ENCODE results near the gene SPDYC.
"Not testable (repeated sequence)": the region's sequence is repeated elsewhere in the genome, so short reads cannot be mapped to it uniquely, and the experiment has no call there.

The SPDYC gene

GRCh38 chr11:65174571-65175010, 4.6 kb downstream of the SPDYC start:
- not testable (repeated sequence) for DNase-seq

- peak; percentile 56 for DNase-seq
Measured at GRCh38 chr11:65180877-65181568, 11.0 kb downstream of the SPDYC start.

DNA sequence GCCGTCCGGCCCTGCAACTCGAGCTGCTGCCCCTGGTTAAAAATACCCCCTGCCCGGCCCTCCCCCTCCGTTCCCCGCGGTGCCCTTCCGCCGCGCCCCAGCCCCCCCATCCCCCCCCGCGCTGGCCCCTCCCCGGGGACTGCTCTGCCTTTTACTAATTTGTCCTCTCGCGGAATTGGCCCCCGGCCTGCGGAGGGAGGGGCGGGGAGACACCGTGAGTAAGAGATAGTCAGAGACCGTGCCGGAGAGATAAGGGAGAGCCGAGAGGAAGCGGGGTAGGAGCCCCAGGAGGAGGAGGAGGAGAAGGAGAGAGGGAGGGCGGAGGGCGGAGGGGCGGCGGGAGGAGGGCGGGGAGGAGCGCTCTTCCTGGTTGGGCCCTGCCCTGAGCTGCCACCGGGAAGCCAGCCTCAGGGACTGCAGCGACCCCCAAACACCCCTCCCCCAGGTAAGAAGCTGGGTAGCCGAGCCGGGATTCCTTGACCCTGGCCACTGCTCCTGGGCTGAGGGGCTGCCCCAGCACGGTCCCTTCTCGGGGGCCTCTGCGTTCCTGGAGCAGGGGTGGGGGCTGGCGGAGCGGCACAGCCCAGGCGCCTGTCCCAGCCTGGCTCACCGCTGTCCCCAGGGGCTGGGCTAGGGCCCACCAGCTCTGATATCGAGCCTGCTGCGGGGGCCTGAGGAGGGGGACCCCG, 11.7 kb downstream of the SPDYC start, which contains the start of gene CAPN1:
Gene CAPN1 (plus strand): TSS at position 360 of the 689 bp plus-strand sequence. CDS start 774 bp downstream, outside the sequence.
- peak; percentile 63 for DNase-seq

DNA sequence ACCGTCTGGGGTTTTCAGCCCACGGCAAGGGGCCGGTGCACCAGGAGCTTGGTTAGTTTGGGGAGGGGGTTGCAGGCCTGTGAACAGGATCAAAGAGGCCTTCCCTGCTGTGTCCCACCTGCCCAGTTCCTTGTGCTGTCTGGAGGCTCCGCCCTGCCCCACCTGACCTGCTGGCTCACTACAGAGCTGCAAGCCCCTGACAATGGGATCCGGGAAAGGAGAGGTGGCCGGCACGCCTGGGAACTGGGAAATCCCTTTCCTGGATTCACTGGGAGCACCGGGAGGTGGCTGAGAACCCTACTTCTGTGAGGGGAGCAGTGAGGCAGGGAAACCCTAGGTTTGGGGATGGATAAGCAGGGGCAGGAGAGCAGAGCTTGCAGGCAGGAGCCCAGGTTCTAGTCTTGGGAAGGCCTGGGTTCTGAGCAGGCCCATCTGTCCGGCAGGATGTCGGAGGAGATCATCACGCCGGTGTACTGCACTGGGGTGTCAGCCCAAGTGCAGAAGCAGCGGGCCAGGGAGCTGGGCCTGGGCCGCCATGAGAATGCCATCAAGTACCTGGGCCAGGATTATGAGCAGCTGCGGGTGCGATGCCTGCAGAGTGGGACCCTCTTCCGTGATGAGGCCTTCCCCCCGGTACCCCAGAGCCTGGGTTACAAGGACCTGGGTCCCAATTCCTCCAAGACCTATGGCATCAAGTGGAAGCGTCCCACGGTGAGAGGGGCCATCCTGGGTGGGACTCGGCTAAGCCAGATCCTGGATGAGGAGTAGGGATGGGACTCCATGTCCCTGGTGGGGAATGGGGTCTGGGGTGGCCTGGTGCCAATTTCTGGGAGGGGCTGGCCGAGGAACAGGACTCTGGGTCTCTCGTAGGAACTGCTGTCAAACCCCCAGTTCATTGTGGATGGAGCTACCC, 12.5 kb downstream of the SPDYC start:
- DNase-seq, result peak; percentile 52

GRCh38 chr11:65183201-65183891, 13.3 kb downstream of the SPDYC start:
- no peak for DNase-seq

GRCh38 chr11:65184146-65184545, 14.1 kb downstream of the SPDYC start:
- no peak for DNase-seq

- DNase-seq, result no peak
Measured at GRCh38 chr11:65185171-65185570, 15.1 kb downstream of the SPDYC start.

DNA sequence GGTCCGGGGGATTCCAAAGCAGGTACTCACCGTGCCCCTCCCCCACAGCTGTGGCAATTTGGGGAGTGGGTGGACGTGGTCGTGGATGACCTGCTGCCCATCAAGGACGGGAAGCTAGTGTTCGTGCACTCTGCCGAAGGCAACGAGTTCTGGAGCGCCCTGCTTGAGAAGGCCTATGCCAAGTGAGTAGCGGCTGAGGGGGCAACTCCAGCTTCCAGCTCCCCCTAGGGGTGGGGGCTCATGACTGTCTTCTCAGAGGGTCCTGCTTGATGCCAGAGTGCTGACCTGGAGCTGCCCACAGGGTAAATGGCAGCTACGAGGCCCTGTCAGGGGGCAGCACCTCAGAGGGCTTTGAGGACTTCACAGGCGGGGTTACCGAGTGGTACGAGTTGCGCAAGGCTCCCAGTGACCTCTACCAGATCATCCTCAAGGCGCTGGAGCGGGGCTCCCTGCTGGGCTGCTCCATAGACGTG, 15.9 kb downstream of the SPDYC start:
- DNase-seq, result no peak

DNA sequence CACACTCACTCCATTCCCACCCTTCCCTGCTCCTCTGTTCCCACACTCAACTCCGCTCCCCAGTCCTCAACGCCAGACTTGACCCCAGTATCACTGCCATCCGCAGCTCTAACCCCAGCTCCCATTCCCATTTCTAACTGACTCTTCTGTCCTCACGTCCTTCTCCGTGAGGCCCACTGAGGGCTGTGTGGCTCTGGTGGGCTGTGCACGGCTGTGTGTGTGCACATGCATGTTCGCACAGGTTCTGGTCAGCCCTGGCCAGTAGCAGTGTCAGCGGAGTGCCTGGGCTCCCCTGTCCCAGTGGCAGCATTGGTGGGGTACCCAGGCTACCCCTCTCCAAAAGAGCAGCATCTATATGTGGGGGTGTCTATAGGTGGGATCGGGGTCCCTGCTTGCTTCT, 16.7 kb downstream of the SPDYC start:
- no peak for DNase-seq

- DNase-seq, result no peak
Measured at GRCh38 chr11:65187146-65187675, 17.2 kb downstream of the SPDYC start.

- DNase-seq, result no peak
Measured at GRCh38 chr11:65187971-65188461, 18.0 kb downstream of the SPDYC start.

GRCh38 chr11:65188486-65188885, 18.5 kb downstream of the SPDYC start:
- DNase-seq, result no peak

GRCh38 chr11:65189191-65189590, 19.2 kb downstream of the SPDYC start:
- DNase-seq, result no peak

GRCh38 chr11:65194564-65194963, 24.5 kb downstream of the SPDYC start:
- no peak for DNase-seq

GRCh38 chr11:65204143-65204542, 34.1 kb downstream of the SPDYC start:
- DNase-seq, result no peak

GRCh38 chr11:65204646-65205601, 34.9 kb downstream of the SPDYC start:
- DNase-seq, result peak; percentile 7

DNA sequence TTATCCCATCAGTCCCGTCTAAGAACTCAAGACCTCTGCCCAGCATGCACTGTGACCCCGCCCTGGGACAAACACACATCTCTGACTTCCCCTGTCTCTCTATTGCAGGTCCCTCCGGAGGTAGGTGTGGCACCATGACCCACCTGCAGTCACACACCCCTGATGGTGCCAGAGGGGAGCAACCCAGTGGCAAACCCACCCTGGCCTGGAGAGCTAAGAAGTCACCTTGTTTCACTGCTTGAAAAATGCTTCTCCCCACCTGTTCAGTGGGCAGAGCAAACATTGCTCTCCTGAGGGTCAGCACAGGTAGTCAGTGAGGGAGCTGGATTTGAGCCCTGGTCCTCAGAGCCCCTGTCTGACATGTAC, 35.6 kb downstream of the SPDYC start:
- no peak for DNase-seq

GRCh38 chr11:65206441-65206841, 36.4 kb downstream of the SPDYC start:
- no peak for DNase-seq

- DNase-seq, result no peak
Measured at GRCh38 chr11:65206901-65207300, 36.9 kb downstream of the SPDYC start.

DNA sequence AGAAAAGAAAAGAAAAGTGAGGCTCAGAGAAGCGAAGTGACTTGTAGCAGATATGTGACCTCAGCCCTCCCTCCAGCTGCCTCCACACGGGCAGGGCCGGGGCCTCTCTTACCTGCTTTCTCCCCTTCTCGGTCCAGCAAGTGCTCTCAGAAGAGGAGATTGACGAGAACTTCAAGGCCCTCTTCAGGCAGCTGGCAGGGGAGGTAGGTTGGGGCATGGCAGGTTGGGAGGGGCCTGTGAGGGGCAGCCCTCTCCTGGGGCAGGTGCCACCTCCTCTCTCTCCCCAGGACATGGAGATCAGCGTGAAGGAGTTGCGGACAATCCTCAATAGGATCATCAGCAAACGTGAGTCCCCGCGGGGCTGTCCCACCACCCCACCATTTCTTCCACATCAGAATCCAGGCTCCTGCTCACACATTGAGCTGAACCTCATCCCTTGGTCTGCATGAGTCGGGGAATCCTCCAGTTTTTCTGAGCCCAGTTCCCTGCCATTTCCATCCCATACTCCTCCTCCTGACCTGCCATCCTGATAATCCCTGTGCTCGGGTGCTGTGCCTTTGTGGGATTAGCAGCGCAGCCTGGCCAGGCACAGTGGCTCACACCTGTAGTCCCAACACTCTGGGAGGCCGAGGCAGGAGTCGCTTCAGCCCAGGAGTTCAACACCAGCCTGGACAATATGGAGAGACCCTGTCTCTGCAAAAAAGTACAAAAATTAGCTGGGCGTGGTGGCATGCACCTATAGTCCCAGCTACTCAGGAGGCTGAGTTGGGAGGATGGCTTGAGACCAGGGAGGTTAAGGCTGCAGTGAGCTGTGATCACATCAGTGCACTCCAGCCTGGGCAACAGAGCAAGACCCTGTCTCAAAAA, 38.1 kb downstream of the SPDYC start:
- no peak for DNase-seq
